Type B pancreatic cell (in vitro differentiated cells): ENCODE results near the gene OR5K3. TPM values are rescaled to one million over a fixed set of nuclear protein-coding genes. Genes with fewer than 3 reads are reported as not detected.

Experiments used
- DNase-seq: peaks from one replicate; pipeline ENCODE4 v3.0.0; 2021; ENCODE audit warnings: mixed read lengths; ENCODE audit not compliant: unreplicated experiment; ENCODE audit errors: extremely low spot score
- H3K27ac Mint-ChIP-seq: 2 replicates; pipeline ENCODE4 v1.8.0; 2021; ENCODE audit warnings: mild to moderate bottlenecking, mixed read lengths
- H3K27me3 Mint-ChIP-seq: 2 replicates; pipeline ENCODE4 v1.8.0; 2021; ENCODE audit warnings: mixed read lengths
- H3K36me3 Mint-ChIP-seq: 2 replicates; pipeline ENCODE4 v1.8.0; 2021; ENCODE audit warnings: mixed read lengths
- H3K4me1 Mint-ChIP-seq: one replicate; pipeline ENCODE4 v1.8.0; 2021; ENCODE audit warnings: mixed read lengths; ENCODE audit not compliant: unreplicated experiment
- H3K4me3 Mint-ChIP-seq: 2 replicates; pipeline ENCODE4 v1.8.0; 2021; ENCODE audit warnings: mild to moderate bottlenecking, mixed read lengths
- H3K9me3 Mint-ChIP-seq: 2 replicates; pipeline ENCODE4 v1.8.0; 2021; ENCODE audit warnings: mixed read lengths
- long read RNA-seq: library from polyadenylated mRNA; unstranded; transcript quantifications from one replicate; pipeline ENCODE4 v2.0.0, GENCODE V29; 2020
- total RNA-seq: library from RNA; stranded (reverse); gene quantifications from 2 replicates; pipeline ENCODE4 v1.2.1, GENCODE V29; 2021; ENCODE audit warnings: low replicate concordance
- TF ChIP-seq, protein P1 (sequence below): fragments of 200-600 bp; sonication (generic); conservative IDR thresholded peaks from 2 replicates; pipeline ENCODE4 v1.5.0; 2021; ENCODE audit warnings: antibody characterized with exemption, mild to moderate bottlenecking

The OR5K3 gene, protein sequence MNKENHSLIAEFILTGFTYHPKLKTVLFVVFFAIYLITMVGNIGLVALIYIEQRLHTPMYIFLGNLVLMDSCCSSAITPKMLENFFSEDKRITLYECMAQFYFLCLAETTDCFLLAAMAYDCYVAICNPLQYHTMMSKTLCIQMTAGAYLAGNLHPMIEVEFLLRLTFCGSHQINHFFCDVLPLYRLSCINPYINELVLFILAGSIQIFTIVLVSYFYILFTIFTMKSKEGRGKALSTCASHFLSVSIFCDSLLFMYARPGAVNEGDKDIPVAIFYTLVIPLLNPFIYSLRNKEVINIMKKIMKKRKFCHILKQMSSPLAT
- total RNA-seq, result not detected in 2 replicates
- long read RNA-seq, result 0 reads

DNA sequence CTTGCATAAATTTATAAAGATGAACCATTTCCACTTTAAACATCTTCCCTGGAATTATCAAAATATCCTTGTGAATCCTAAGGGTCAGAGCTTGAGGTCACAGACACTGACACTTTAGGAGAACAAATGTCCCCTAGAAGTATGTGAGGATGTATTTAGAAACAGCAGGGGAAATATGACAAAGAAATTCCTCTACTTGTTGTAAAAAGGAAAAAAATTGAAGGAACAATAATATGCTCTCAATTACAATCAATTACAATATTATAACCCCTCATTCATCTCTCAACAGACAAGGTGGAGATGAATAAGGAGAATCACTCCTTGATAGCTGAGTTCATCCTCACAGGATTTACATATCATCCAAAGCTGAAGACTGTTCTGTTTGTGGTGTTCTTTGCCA, at the start of gene OR5K3:
Gene OR5K3 (plus strand): TSS at position 301 of the 400 bp plus-strand sequence. CDS start 0 bp downstream, at position 301.
- no peak within 1 kb of the TSS for H3K4me3 Mint-ChIP-seq
- TF ChIP-seq, protein P1, sequence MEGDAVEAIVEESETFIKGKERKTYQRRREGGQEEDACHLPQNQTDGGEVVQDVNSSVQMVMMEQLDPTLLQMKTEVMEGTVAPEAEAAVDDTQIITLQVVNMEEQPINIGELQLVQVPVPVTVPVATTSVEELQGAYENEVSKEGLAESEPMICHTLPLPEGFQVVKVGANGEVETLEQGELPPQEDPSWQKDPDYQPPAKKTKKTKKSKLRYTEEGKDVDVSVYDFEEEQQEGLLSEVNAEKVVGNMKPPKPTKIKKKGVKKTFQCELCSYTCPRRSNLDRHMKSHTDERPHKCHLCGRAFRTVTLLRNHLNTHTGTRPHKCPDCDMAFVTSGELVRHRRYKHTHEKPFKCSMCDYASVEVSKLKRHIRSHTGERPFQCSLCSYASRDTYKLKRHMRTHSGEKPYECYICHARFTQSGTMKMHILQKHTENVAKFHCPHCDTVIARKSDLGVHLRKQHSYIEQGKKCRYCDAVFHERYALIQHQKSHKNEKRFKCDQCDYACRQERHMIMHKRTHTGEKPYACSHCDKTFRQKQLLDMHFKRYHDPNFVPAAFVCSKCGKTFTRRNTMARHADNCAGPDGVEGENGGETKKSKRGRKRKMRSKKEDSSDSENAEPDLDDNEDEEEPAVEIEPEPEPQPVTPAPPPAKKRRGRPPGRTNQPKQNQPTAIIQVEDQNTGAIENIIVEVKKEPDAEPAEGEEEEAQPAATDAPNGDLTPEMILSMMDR, result no peak
- no peaks in the 10 kb centered on the region for H3K36me3 Mint-ChIP-seq
- H3K9me3 Mint-ChIP-seq, result no peaks in the 10 kb centered on the region
- H3K4me1 Mint-ChIP-seq, result no peaks in the 10 kb centered on the region
- no peak for DNase-seq
- peaks cover 7% of the 10 kb centered on the region for H3K27me3 Mint-ChIP-seq
- no peak within 1 kb of the TSS for H3K27ac Mint-ChIP-seq

DNA sequence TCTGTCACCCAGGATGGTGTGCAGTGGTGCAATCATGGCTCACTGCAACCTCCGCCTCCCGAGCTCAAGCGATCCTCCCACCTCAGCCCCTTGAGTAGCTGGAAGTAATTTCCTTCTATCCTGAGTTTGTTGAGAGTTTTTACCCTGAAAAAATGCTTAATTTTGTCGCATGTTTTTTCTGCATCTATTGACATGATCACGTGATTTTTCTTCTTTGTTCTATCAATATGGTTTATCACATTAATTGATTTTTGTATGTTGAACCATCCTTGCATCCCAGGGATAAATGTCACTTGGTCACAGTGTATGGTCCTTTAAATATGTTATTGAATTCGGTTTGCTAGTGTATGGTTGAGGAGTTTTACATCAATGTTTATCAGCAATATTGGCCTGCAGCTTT, 48.7 kb upstream of the OR5K3 start:
- Mint-ChIP-seq H3K27ac (no peak overlapping the region), H3K36me3 (no peaks in the 10 kb centered on the region), H3K4me3 (no peak overlapping the region), H3K27me3 (peaks cover 25% of the 10 kb centered on the region), H3K4me1 (no peaks in the 10 kb centered on the region), H3K9me3 (no peaks in the 10 kb centered on the region)
- TF ChIP-seq, protein P1, result no peak
- DNase-seq, result no peak

DNA sequence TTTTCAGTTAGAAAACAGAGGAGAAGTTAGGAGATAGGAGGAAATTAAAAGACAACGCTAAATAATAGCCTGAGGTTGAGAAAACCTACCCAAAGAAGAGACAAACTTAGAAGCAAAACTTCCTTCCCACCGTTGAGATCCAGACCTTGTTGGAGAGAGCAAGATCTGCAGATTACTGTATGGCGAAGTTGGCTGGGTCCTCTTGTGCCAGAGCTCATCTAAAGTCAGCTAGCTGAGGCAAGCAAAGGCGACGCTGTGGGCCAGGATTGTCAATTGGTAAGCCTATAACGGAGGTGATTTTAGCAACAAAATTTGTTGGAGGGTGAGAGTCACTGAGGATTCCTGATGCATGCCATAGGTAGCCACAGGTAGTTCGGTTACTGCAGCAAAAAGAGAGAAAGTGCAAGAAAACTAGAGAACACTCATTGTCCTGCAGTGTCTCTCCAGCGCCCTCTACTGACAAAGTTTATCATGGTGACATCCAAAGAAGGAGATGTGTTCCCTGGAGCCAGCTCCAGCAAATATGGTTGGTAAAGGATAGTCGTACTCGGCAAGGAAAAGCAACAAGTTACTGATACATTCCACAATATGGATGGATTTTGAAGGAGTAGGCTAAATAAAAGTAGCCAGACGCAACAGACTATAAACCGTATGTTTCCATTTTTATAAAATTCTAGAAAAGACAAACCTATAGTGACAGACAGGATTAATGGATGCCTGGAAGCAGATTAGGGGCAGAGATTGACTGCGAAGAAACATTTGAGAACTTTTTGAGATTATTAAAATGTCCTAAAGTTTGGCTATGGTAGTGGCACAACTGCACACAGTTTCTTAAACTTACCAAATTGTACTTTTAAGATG, 46.6 kb upstream of the OR5K3 start:
- no peak for DNase-seq
- no peaks in the 10 kb centered on the region for H3K4me1 Mint-ChIP-seq
- H3K27me3 Mint-ChIP-seq, result peaks cover 28% of the 10 kb centered on the region
- no peaks in the 10 kb centered on the region for H3K36me3 Mint-ChIP-seq
- no peaks in the 10 kb centered on the region for H3K9me3 Mint-ChIP-seq
- H3K27ac Mint-ChIP-seq, result no peak overlapping the region
- TF ChIP-seq, protein P1, result peak; percentile 75
- H3K4me3 Mint-ChIP-seq, result no peak overlapping the region

DNA sequence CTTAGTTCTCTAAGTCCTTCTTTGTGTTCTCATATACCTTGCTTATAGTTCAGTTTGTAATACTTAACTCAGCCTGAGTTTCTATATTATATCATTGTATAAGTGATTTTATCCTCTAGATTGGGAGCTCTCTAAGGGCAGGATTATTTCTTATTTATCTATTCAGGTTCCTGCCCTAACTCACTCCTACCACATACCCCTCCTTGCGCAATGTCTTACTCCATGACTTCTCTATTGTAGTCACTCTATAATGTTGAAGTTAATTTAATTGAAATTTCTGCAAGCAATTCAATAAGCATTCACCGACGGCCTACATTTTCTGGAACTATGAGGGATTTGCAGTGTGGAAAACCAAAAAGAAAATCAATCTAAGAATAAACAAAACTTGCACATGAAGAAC, 40.4 kb upstream of the OR5K3 start:
- Mint-ChIP-seq H3K27ac (no peak overlapping the region), H3K36me3 (no peaks in the 10 kb centered on the region), H3K9me3 (no peaks in the 10 kb centered on the region), H3K27me3 (peaks cover 6% of the 10 kb centered on the region), H3K4me1 (no peaks in the 10 kb centered on the region), H3K4me3 (no peak overlapping the region)
- TF ChIP-seq, protein P1, result no peak
- no peak for DNase-seq

DNA sequence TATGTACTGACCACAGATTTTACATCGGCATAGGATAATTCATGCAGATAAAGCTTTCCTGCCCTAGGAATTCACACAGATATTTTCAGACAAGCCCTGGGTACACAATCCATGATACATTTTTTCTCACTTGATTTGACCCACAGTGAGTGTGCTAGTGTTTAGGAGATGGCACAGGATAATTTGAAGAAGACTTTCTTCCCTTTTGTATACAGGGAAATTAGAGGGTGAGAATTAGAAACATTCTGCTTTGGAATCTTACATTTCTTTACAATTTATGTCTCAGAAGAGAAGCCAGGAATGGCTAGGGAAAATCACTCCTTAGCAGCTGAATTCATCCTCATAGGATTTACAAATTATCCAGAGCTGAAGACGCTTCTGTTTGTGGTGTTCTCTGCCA, 36.9 kb upstream of the OR5K3 start, which contains the start of gene OR5K4:
Gene OR5K4 (plus strand): TSS at position 301 of the 400 bp plus-strand sequence. CDS start 0 bp downstream, at position 301.
- H3K36me3 Mint-ChIP-seq, result no peaks in the 10 kb centered on the region
- H3K4me3 Mint-ChIP-seq, result no peak within 1 kb of the TSS
- no peaks in the 10 kb centered on the region for H3K27me3 Mint-ChIP-seq
- no peaks in the 10 kb centered on the region for H3K4me1 Mint-ChIP-seq
- TF ChIP-seq, protein P1, result no peak
- no peak for DNase-seq
- no peaks in the 10 kb centered on the region for H3K9me3 Mint-ChIP-seq
- no peak within 1 kb of the TSS for H3K27ac Mint-ChIP-seq
